H9 (cell line): ENCODE results near the gene MISP3. TPM values are rescaled to one million over a fixed set of nuclear protein-coding genes. Genes with fewer than 3 reads are reported as not detected.

Experiments
- DNase-seq: peaks from one replicate; pipeline ENCODE4 v3.0.0-alpha.2; 2017
- H2AFZ ChIP-seq: one replicate; pipeline ENCODE4 v1.6.1; 2013; ENCODE audit warnings: mild to moderate bottlenecking, low read length, control low read depth, moderate library complexity
- H2AK5ac ChIP-seq: 2 replicates; pipeline ENCODE4 v1.6.1; 2013; ENCODE audit warnings: low read length, control low read depth, mixed read lengths; ENCODE audit not compliant: insufficient read length
- H2BK120ac ChIP-seq: one replicate; pipeline ENCODE4 v1.6.1; 2013; ENCODE audit warnings: low read depth, mild to moderate bottlenecking, low read length, control low read depth, inconsistent platforms; ENCODE audit not compliant: poor library complexity, severe bottlenecking
- H2BK12ac ChIP-seq: 2 replicates; pipeline ENCODE4 v1.6.1; 2013; ENCODE audit warnings: low read length, control low read depth, mixed read lengths, low read depth; ENCODE audit not compliant: insufficient read length
- H2BK15ac ChIP-seq: 2 replicates; pipeline ENCODE4 v1.6.1; 2013; ENCODE audit warnings: low read depth, low read length, control low read depth
- H2BK20ac ChIP-seq: one replicate; pipeline ENCODE4 v1.6.1; 2013; ENCODE audit warnings: low read depth, mild to moderate bottlenecking, low read length, control low read depth, inconsistent platforms; ENCODE audit not compliant: poor library complexity, severe bottlenecking
- H2BK5ac ChIP-seq: 2 replicates; pipeline ENCODE4 v1.6.1; 2013; ENCODE audit warnings: low read length, control low read depth, mixed read lengths; ENCODE audit not compliant: insufficient read length
- H3K14ac ChIP-seq: 2 replicates; pipeline ENCODE4 v1.6.1; 2013; ENCODE audit warnings: low read length, control low read depth; ENCODE audit not compliant: insufficient read depth
- H3K18ac ChIP-seq: 2 replicates; pipeline ENCODE4 v1.6.1; 2013; ENCODE audit warnings: low read depth, mild to moderate bottlenecking, mixed read lengths, low read length, control low read depth; ENCODE audit not compliant: insufficient read length
- H3K23ac ChIP-seq: 2 replicates; pipeline ENCODE4 v1.6.1; 2013; ENCODE audit warnings: low read length, control low read depth, mixed read lengths, low read depth; ENCODE audit not compliant: insufficient read length
- H3K23me2 ChIP-seq: 2 replicates; pipeline ENCODE4 v1.6.1; 2013; ENCODE audit warnings: low read depth, mild to moderate bottlenecking, mixed read lengths, low read length, control low read depth; ENCODE audit not compliant: insufficient read length, poor library complexity, severe bottlenecking
- H3K27ac ChIP-seq: 2 replicates; pipeline ENCODE4 v1.5.1; 2013; ENCODE audit warnings: low read length, control low read depth, mixed read lengths, low read depth; ENCODE audit not compliant: insufficient read length
- H3K27me3 ChIP-seq: 2 replicates; pipeline ENCODE4 v1.6.1; 2013; ENCODE audit warnings: low read length, control low read depth, inconsistent platforms; ENCODE audit not compliant: insufficient read depth
- H3K4ac ChIP-seq: 2 replicates; pipeline ENCODE4 v1.6.1; 2013; ENCODE audit warnings: low read depth, mild to moderate bottlenecking, control low read depth, inconsistent platforms, low read length, moderate library complexity
- H3K4me1 ChIP-seq: 2 replicates; pipeline ENCODE4 v1.6.1; 2013; ENCODE audit warnings: low read length, control low read depth, inconsistent platforms; ENCODE audit not compliant: insufficient read depth
- H3K4me2 ChIP-seq: 2 replicates; pipeline ENCODE4 v1.6.1; 2013; ENCODE audit warnings: low read length, control low read depth, mixed read lengths; ENCODE audit not compliant: insufficient read length, insufficient read depth
- H3K56ac ChIP-seq: 2 replicates; pipeline ENCODE4 v1.6.1; 2013; ENCODE audit warnings: low read depth, mild to moderate bottlenecking, mixed read lengths, low read length, control low read depth; ENCODE audit not compliant: insufficient read length
- H3K79me1 ChIP-seq: 2 replicates; pipeline ENCODE4 v1.6.1; 2013; ENCODE audit warnings: low read depth, mild to moderate bottlenecking, moderate library complexity, low read length, control low read depth, inconsistent platforms; ENCODE audit not compliant: insufficient read depth, poor library complexity, severe bottlenecking
- H3K79me2 ChIP-seq: 2 replicates; pipeline ENCODE4 v1.6.1; 2013; ENCODE audit warnings: low read length, control low read depth, inconsistent platforms; ENCODE audit not compliant: insufficient read depth
- H3K9ac ChIP-seq: 2 replicates; pipeline ENCODE4 v1.6.1; 2013; ENCODE audit warnings: low read length, control low read depth, mixed read lengths; ENCODE audit not compliant: insufficient read length; ENCODE audit errors: extremely low read depth
- H3K9me3 ChIP-seq: one replicate; pipeline ENCODE4 v1.6.1; 2013; ENCODE audit warnings: low read depth, low read length, inconsistent platforms; ENCODE audit not compliant: control insufficient read depth
- H3T11ph ChIP-seq: one replicate; pipeline ENCODE4 v1.6.1; 2013; ENCODE audit warnings: mild to moderate bottlenecking, low read length, control low read depth, inconsistent platforms
- H4K20me1 ChIP-seq: one replicate; pipeline ENCODE4 v1.6.1; 2013; ENCODE audit not compliant: control insufficient read depth, insufficient read length, insufficient read depth
- H4K5ac ChIP-seq: 2 replicates; pipeline ENCODE4 v1.6.1; 2013; ENCODE audit warnings: low read depth, mild to moderate bottlenecking, mixed read lengths, low read length, control low read depth; ENCODE audit not compliant: insufficient read length
- H4K8ac ChIP-seq: replicated peaks from 2 replicates; pipeline ENCODE4 v1.6.1; 2013; ENCODE audit warnings: low read length, control low read depth, mixed read lengths, low read depth; ENCODE audit not compliant: insufficient read length
- H4K91ac ChIP-seq: 2 replicates; pipeline ENCODE4 v1.6.1; 2013; ENCODE audit warnings: low read depth, mild to moderate bottlenecking, moderate library complexity, mixed read lengths, low read length, control low read depth; ENCODE audit not compliant: insufficient read length
- H3K27ac Mint-ChIP-seq, 3 experiments: 2 replicates in 2 of 3; 3 replicates in 1 of 3; pipeline ENCODE4 v1.8.0; 2020 to 2021; ENCODE audit warnings: mixed read lengths in 3 of 3, mild to moderate bottlenecking in 1 of 3, moderate library complexity in 1 of 3
- H3K27me3 Mint-ChIP-seq: 2 replicates; pipeline ENCODE4 v1.8.0; 2021; ENCODE audit warnings: low read depth, mild to moderate bottlenecking, moderate library complexity, mixed read lengths
- H3K36me3 Mint-ChIP-seq, 3 experiments: 2 replicates in 2 of 3; 3 replicates in 1 of 3; pipeline ENCODE4 v1.8.0; 2020 to 2021; ENCODE audit warnings: low read depth in 3 of 3, mixed read lengths in 3 of 3; ENCODE audit not compliant: insufficient read depth in 1 of 3
- H3K4me1 Mint-ChIP-seq, 2 experiments: 2 replicates each; pipeline ENCODE4 v1.8.0; 2020; ENCODE audit warnings: mixed read lengths in 2 of 2
- H3K4me3 Mint-ChIP-seq, 2 experiments: 2 replicates in 1 of 2; 3 replicates in 1 of 2; pipeline ENCODE4 v1.8.0; 2020 to 2021; ENCODE audit warnings: mild to moderate bottlenecking in 2 of 2, mixed read lengths in 2 of 2, moderate library complexity in 1 of 2
- H3K9me3 Mint-ChIP-seq, 2 experiments: 2 replicates in 1 of 2; 3 replicates in 1 of 2; pipeline ENCODE4 v1.8.0; 2020; ENCODE audit warnings: mild to moderate bottlenecking in 2 of 2, mixed read lengths in 2 of 2, moderate library complexity in 1 of 2
- WGBS: extraction: QIAGEN DNeasy Blood & Tissue Kit; methylation state at CpG from one replicate; pipeline ENCODE4 v1.1.7; 2013; ENCODE audit warnings: missing lambda C conversion rate, low lambda C conversion rate, mixed read lengths; ENCODE audit not compliant: insufficient read length; ENCODE audit errors: extremely low coverage; 5-methylcytosine and 5-hydroxymethylcytosine counted together
- total RNA-seq: library from RNA; stranded (reverse); gene quantifications from 2 replicates; pipeline ENCODE4 v1.2.1, GENCODE V29; 2021
- TF ChIP-seq, protein P1 (sequence below): fragments of 200-600 bp; sonication (generic); conservative IDR thresholded peaks from 3 replicates; pipeline ENCODE4 v1.8.0; 2021; ENCODE audit warnings: antibody characterized with exemption, mild to moderate bottlenecking

Gene MISP3
- total RNA-seq, 1 experiment from 2014 or later: 0.26 TPM

DNA sequence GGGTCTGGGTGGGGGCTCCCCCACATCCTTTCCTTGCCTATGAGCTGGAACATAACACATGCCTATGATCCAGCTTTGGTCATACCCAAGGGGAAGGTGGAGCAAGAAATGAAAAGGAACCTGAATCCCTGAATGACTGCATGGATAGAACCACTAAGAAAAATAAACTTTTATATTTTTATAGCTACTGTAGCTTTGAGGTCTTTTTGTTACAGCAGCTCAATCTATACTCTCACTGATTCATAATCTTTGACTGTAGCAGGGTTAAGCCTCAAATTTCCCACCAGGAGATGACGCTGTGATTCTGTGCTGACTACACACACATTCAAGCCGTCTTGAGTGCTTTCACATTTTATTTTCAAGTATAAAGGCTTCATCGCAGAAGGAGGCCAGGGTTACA, 19.6 kb upstream of the MISP3 start:
- H3K9ac ChIP-seq: no peak overlapping the region
- H3K23me2 ChIP-seq: peaks cover 1% of the 10 kb centered on the region
- no peaks in the 10 kb centered on the region for H3K79me1 ChIP-seq
- Mint-ChIP-seq H3K36me3 (peaks cover 21 to 30% (median 24%) of the 10 kb centered on the region in 3 experiments), H3K4me3 (no peak overlapping the region), H3K4me1 (peaks cover 4 to 9% of the 10 kb centered on the region in 2 experiments), H3K27ac (no peak overlapping the region), H3K9me3 (peaks cover 3 to 7% of the 10 kb centered on the region in 2 experiments; a peak in 3 of 5 replicates), H3K27me3 (peaks cover 17% of the 10 kb centered on the region)
- DNase-seq: no peak
- peaks cover under 1% of the 10 kb centered on the region; the same call in 1 of the 2 replicates for H3K27me3 ChIP-seq
- H2BK20ac ChIP-seq: no peak overlapping the region
- H4K20me1 ChIP-seq: no peaks in the 10 kb centered on the region
- no peak overlapping the region for H4K8ac ChIP-seq
- no peaks in the 10 kb centered on the region for H3K9me3 ChIP-seq
- H2AK5ac ChIP-seq: no peak overlapping the region
- H2BK15ac ChIP-seq: no peak overlapping the region
- no CpG with 5 or more reads among the region's 3 CpGs for WGBS
- H3K18ac ChIP-seq: no peak overlapping the region
- H3K27ac ChIP-seq: no peak overlapping the region
- no peaks in the 10 kb centered on the region for H3K4me1 ChIP-seq
- H2BK12ac ChIP-seq: no peak overlapping the region
- H2BK120ac ChIP-seq: no peak overlapping the region
- no peak overlapping the region for H2BK5ac ChIP-seq
- no peak overlapping the region for H3K14ac ChIP-seq
- no peaks in the 10 kb centered on the region for H3K79me2 ChIP-seq
- no peak overlapping the region for H4K5ac ChIP-seq
- H3K56ac ChIP-seq: no peak overlapping the region
- no peak overlapping the region for H4K91ac ChIP-seq
- no peak overlapping the region for H3K4me2 ChIP-seq
- no peak overlapping the region for H2AFZ ChIP-seq
- no peak overlapping the region for H3K23ac ChIP-seq
- no peak overlapping the region for H3K4ac ChIP-seq
- TF ChIP-seq, protein P1, sequence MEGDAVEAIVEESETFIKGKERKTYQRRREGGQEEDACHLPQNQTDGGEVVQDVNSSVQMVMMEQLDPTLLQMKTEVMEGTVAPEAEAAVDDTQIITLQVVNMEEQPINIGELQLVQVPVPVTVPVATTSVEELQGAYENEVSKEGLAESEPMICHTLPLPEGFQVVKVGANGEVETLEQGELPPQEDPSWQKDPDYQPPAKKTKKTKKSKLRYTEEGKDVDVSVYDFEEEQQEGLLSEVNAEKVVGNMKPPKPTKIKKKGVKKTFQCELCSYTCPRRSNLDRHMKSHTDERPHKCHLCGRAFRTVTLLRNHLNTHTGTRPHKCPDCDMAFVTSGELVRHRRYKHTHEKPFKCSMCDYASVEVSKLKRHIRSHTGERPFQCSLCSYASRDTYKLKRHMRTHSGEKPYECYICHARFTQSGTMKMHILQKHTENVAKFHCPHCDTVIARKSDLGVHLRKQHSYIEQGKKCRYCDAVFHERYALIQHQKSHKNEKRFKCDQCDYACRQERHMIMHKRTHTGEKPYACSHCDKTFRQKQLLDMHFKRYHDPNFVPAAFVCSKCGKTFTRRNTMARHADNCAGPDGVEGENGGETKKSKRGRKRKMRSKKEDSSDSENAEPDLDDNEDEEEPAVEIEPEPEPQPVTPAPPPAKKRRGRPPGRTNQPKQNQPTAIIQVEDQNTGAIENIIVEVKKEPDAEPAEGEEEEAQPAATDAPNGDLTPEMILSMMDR: no peak
- H3T11ph ChIP-seq: no peak overlapping the region
